ENCODE measurements around the gene CCDC85B.
A peak's percentile ranks its signal among the peaks of the same experiment; 100 is the strongest.
"Not testable (repeated sequence)": the region's sequence is repeated elsewhere in the genome, so short reads cannot be mapped to it uniquely, and the experiment has no call there.

Gene CCDC85B

GRCh38 chr11:65890324-65891218 lies at the start of gene CCDC85B:
TSS of gene CCDC85B (plus strand) at chr11:65890673. CDS start at chr11:65890784, 111 bp downstream.
- DNase-seq (ENCODE audit: low read depth), result peak; percentile 96

- no peak for DNase-seq (ENCODE audit: low read depth)
Observed at GRCh38 chr11:65842144-65842543, 48.3 kb upstream of the CCDC85B start.

GRCh38 chr11:65843811-65844210 lies 46.7 kb upstream of the CCDC85B start:
- no peak for DNase-seq (ENCODE audit: low read depth)

- no peak for DNase-seq (ENCODE audit: low read depth)
Observed at GRCh38 chr11:65844231-65844872, 46.1 kb upstream of the CCDC85B start.

- no peak for DNase-seq (ENCODE audit: low read depth)
Observed at GRCh38 chr11:65847746-65848145, 42.7 kb upstream of the CCDC85B start.

- not testable (repeated sequence) for DNase-seq (ENCODE audit: low read depth)
Observed at GRCh38 chr11:65848693-65849092, 41.8 kb upstream of the CCDC85B start.

- no peak for DNase-seq (ENCODE audit: low read depth)
Observed at GRCh38 chr11:65849366-65849765, 41.1 kb upstream of the CCDC85B start.

- DNase-seq (ENCODE audit: low read depth), result no peak
Observed at GRCh38 chr11:65849771-65850216, 40.7 kb upstream of the CCDC85B start.

GRCh38 chr11:65850217-65851082 lies 40.0 kb upstream of the CCDC85B start:
- DNase-seq (ENCODE audit: low read depth), result no peak

- DNase-seq (ENCODE audit: low read depth), result peak; percentile 87
Observed at GRCh38 chr11:65851083-65851579, 39.3 kb upstream of the CCDC85B start.

GRCh38 chr11:65851811-65852507 lies 38.5 kb upstream of the CCDC85B start:
- no peak for DNase-seq (ENCODE audit: low read depth)

- DNase-seq (ENCODE audit: low read depth), result no peak
Observed at GRCh38 chr11:65852508-65853245, 37.8 kb upstream of the CCDC85B start.

- no peak for DNase-seq (ENCODE audit: low read depth)
Observed at GRCh38 chr11:65853246-65853979, 37.1 kb upstream of the CCDC85B start.

GRCh38 chr11:65854161-65854592 lies 36.3 kb upstream of the CCDC85B start:
- no peak for DNase-seq (ENCODE audit: low read depth)

- no peak for DNase-seq (ENCODE audit: low read depth)
Observed at GRCh38 chr11:65854852-65855837, 35.3 kb upstream of the CCDC85B start.

- no peak for DNase-seq (ENCODE audit: low read depth)
Observed at GRCh38 chr11:65855927-65856363, 34.5 kb upstream of the CCDC85B start.

- DNase-seq (ENCODE audit: low read depth), result peak; percentile 62
Observed at GRCh38 chr11:65856689-65857499, 33.6 kb upstream of the CCDC85B start.

- no peak for DNase-seq (ENCODE audit: low read depth)
Observed at GRCh38 chr11:65857500-65857852, 33.0 kb upstream of the CCDC85B start.

Measured in CMK (cell line).